Ascending aorta (tissue), 2 donors: ENCODE data around the gene ARL6IP1. TPM values are rescaled to one million over a fixed set of nuclear protein-coding genes. Genes with fewer than 3 reads are reported as not detected.

Source experiments
- DNase-seq, 2 donors: peaks; one replicate each; pipeline ENCODE4 v3.0.0-alpha.2; 2019; ENCODE audit warnings: low spot score in 2 of 2
- H3K27ac ChIP-seq, 2 donors: fragments of 200-600 bp; sonication (generic); one replicate each; pipeline ENCODE4 v1.5.1; 2016 to 2017; ENCODE audit warnings: mild to moderate bottlenecking in 1 of 2
- H3K27me3 ChIP-seq: fragments of 200-600 bp; sonication (generic); one replicate; pipeline ENCODE4 v1.5.1; 2017
- H3K36me3 ChIP-seq, 2 donors: fragments of 200-600 bp; sonication (generic); one replicate each; pipeline ENCODE4 v1.5.1; 2016
- H3K4me1 ChIP-seq, 2 donors: fragments of 200-600 bp; sonication (generic); one replicate each; pipeline ENCODE4 v1.5.1; 2016 to 2017; ENCODE audit warnings: mild to moderate bottlenecking in 1 of 2
- H3K4me3 ChIP-seq, 2 donors: fragments of 200-600 bp; sonication (generic); one replicate each; pipeline ENCODE4 v1.5.1; 2016 to 2017; ENCODE audit warnings: mild to moderate bottlenecking in 1 of 2
- H3K9me3 ChIP-seq, 2 donors: fragments of 200-600 bp; sonication (generic); one replicate each; pipeline ENCODE4 v1.5.1; 2016
- intact Hi-C: fragments of 100-400 bp; cut with DNase I; formaldehyde crosslinking; loops from one replicate; pipeline ENCODE4 v1.15.1; 2023
- total RNA-seq: library from RNA; depleted of rRNA; stranded (reverse); fragments of >200 nt; gene quantifications from one replicate; pipeline ENCODE4 v1.1.0, GENCODE V29; 2016
- TF ChIP-seq, protein P1 (sequence below), 3 experiments: fragments of 200-600 bp in 2 of 3; fragments of 450-650 bp in 1 of 3; sonication (generic) in 2 of 3; IDR thresholded peaks; one replicate each; pipeline ENCODE4 v1.5.1; 2016 to 2019; ENCODE audit warnings: antibody characterized with exemption in 3 of 3, mild to moderate bottlenecking in 1 of 3, moderate library complexity in 1 of 3

ARL6IP1 gene
- total RNA-seq, 1 donor from 2014 or later: 71.6 TPM

GRCh38 chr16:18799500-18799899 lies 1.8 kb downstream of the ARL6IP1 start:
- Histone ChIP-seq H3K4me3 (peak overlapping the region; percentile 86 to 97), H3K4me1 (peaks cover 3 to 20% of the 10 kb centered on the region in 2 donors), H3K9me3 (no peaks in the 10 kb centered on the region), H3K27me3 (no peaks in the 10 kb centered on the region), H3K36me3 (peaks cover 15 to 24% of the 10 kb centered on the region in 2 donors), H3K27ac (no peak overlapping the region)
- DNase-seq: no peak
- TF ChIP-seq, protein P1, sequence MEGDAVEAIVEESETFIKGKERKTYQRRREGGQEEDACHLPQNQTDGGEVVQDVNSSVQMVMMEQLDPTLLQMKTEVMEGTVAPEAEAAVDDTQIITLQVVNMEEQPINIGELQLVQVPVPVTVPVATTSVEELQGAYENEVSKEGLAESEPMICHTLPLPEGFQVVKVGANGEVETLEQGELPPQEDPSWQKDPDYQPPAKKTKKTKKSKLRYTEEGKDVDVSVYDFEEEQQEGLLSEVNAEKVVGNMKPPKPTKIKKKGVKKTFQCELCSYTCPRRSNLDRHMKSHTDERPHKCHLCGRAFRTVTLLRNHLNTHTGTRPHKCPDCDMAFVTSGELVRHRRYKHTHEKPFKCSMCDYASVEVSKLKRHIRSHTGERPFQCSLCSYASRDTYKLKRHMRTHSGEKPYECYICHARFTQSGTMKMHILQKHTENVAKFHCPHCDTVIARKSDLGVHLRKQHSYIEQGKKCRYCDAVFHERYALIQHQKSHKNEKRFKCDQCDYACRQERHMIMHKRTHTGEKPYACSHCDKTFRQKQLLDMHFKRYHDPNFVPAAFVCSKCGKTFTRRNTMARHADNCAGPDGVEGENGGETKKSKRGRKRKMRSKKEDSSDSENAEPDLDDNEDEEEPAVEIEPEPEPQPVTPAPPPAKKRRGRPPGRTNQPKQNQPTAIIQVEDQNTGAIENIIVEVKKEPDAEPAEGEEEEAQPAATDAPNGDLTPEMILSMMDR (IDR thresholded peaks at IDR 0.05): no peak
- intact Hi-C loops: loop anchor here (10.0 kb wide), 1 partner anchor 1465 kb away; no protein-coding TSS in a partner anchor

DNA sequence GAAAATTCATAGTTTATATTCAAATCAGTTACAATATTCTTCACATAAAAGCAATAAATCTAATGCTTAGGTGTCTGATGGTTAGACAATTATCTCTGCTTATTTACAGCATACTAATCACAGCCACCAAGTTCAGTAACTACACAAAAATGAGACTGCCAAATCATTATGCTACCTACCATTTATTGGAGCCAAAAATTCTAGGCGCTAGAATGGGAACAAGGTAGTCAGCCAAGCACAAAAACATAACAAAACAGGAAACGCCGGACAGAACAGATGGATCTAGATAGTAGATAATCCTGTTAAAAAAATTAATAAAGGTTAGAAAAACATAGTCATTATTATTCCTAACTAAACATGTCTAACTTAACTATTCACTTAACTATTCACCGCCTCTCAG lies 3.6 kb downstream of the ARL6IP1 start:
- no peaks in the 10 kb centered on the region for H3K27me3 ChIP-seq
- peaks cover 3 to 15% of the 10 kb centered on the region in 2 donors for H3K4me1 ChIP-seq
- intact Hi-C loops: loop anchor here (10.0 kb wide), 1 partner anchor 1463 kb away; no protein-coding TSS in a partner anchor
- TF ChIP-seq, protein P1 (IDR thresholded peaks at IDR 0.05): no peak
- peaks cover 32 to 42% of the 10 kb centered on the region in 2 donors for H3K36me3 ChIP-seq
- H3K9me3 ChIP-seq: no peaks in the 10 kb centered on the region
- H3K4me3 ChIP-seq: no peak overlapping the region
- no peak overlapping the region for H3K27ac ChIP-seq
- no peak for DNase-seq

GRCh38 chr16:18796377-18796776 lies 5.0 kb downstream of the ARL6IP1 start:
- H3K36me3 ChIP-seq: peaks cover 42 to 49% of the 10 kb centered on the region in 2 donors
- TF ChIP-seq, protein P1 (IDR thresholded peaks at IDR 0.05): no peak
- H3K27ac ChIP-seq: no peak overlapping the region
- no peak for DNase-seq
- no peaks in the 10 kb centered on the region for H3K9me3 ChIP-seq
- H3K4me1 ChIP-seq: peaks cover 3 to 9% of the 10 kb centered on the region in 2 donors
- intact Hi-C loops: loop anchor here (10.0 kb wide), 1 partner anchor 1462 kb away; no protein-coding TSS in a partner anchor
- no peaks in the 10 kb centered on the region for H3K27me3 ChIP-seq
- no peak overlapping the region for H3K4me3 ChIP-seq

DNA sequence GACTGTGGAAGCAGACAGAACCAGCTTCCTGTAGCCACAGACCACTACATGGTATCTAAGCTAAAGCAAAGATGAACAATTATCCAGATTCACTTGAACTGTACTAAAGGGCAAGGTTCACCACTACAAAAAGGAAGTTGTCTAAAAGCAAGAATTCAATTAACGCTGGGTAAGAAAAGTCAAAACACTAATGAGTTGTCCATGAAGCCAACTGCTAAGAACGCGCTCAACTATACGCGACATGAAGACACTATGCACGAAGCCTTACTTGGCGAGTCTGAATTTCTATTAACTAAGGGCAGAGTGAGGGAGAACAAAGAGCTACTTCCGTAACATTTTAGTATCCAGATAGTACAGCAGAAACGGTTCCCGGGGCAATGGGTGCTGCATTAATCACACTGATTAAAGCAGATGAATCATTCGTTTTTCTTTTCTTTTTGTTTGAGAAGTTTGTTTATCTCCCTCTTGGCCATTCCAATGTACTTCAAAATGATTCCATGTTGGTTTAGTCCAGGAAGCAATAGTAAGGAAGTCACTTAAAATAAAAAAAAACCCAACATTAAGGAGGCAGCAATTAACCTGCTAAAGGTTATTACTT lies 8.4 kb downstream of the ARL6IP1 start:
- TF ChIP-seq, protein P1 (IDR thresholded peaks at IDR 0.05): no peak
- intact Hi-C loops: loop anchor here (10.0 kb wide), 1 partner anchor 1458 kb away; no protein-coding TSS in a partner anchor
- H3K27ac ChIP-seq: no peak overlapping the region
- no peak for DNase-seq
- no peaks in the 10 kb centered on the region for H3K27me3 ChIP-seq
- peaks cover 50 to 55% of the 10 kb centered on the region in 2 donors for H3K36me3 ChIP-seq
- peaks cover 6 to 15% of the 10 kb centered on the region in 2 donors for H3K4me1 ChIP-seq
- H3K9me3 ChIP-seq: no peaks in the 10 kb centered on the region
- H3K4me3 ChIP-seq: no peak overlapping the region

DNA sequence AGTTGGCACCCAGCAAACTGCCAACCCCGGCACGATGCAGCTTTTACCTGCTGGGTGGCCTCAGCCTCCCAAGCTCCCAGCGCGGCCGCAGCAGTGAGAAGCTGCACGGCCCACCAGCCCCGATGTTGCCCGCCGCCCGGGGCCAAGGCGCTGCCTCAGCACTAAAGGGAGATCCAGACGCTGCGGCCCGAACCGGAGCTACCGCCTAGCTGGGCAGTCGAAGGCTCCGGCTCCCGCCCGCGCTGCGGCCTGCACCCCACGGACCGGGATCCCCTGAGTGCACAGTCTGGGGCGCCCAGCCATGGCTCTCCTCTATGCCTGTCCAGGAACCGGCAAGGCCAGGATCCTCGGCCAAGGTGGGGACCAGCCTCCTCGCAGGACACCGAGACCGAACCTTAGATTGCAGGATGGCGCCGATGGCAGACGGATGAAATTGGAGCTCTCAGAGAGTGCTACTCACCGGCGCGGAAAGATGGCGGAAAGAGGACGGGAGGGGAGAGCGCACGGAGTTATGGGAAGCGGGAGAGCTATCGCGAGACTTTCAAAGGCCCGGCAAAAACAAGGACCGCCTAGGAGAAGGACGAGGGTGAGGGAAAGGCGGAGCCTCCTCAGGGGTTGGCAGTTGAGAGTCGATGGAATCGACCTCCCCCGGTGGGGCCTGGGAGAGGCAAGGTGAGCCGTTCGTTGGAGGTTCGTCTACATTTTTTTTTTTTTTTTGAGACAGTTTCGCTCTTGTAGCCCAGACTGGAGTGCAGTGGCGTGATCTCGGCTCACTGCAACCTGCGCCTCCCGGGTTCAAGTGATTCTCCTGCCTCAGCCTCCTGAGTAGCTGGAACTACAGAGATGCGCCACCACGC lies 11.3 kb downstream of the ARL6IP1 start, which contains the start of gene RPS15A:
TSS of gene RPS15A (minus strand) at position 485 of the 857 bp plus-strand sequence. CDS start 1,221 bp downstream, outside the sequence.
- intact Hi-C loops: loop anchor here (1.0 to 10.0 kb wide), 2 partner anchors 11 to 1455 kb away; partner anchors contain the start of gene ARL6IP1

More for the DNA sequence above, 11.3 kb downstream of the ARL6IP1 start, which contains the start of gene RPS15A:
- H3K4me3 ChIP-seq: peak within 1 kb of the TSS; percentile 69 to 72
- H3K27me3 ChIP-seq: no peaks in the 10 kb centered on the region
- peak; percentile 77 to 97 for DNase-seq
- H3K4me1 ChIP-seq: peaks cover 6 to 24% of the 10 kb centered on the region in 2 donors
- TF ChIP-seq, protein P1 (IDR thresholded peaks at IDR 0.05): no peak
- peak within 1 kb of the TSS; percentile 62 to 79 for H3K27ac ChIP-seq
- H3K36me3 ChIP-seq: peaks cover 57 to 65% of the 10 kb centered on the region in 2 donors
- H3K9me3 ChIP-seq: no peaks in the 10 kb centered on the region
